ENCODE measurements around the gene HOXC4. TPM values are rescaled to one million over a fixed set of nuclear protein-coding genes. Genes with fewer than 3 reads are reported as not detected.
"Not testable (repeated sequence)": the region's sequence is repeated elsewhere in the genome, so short reads cannot be mapped to it uniquely, and the experiment has no call there.

The HOXC4 gene
- polyA plus RNA-seq, 12 donors: 4.2 to 25.6 (median 9.1) TPM; not detected in 2

DNA sequence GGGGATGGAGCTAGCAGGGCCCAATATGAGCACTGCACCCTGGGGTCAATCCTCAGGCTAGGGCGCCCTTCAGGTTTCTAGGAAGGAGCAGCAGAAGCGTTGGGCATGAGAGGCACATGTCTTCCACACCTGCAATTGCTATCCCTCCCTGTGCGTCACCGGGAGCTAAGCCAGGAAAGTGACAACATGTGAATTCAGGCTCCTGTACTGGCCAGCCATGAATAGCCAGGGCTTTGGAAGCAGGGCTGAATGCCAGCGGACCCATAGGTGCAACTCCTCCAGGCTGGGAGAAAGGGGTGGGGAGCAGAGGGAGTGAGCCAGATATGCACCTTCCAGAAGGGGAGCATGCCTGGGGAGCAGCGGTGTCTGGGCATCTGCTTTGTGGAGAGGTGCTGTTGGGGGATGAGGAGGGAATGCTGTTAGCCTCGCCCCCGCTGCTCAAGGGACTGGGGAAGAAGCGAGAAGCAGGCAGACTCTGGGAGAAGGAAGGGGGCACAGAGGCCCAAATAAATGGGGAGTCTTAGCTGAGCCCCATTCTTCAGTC is 14.7 kb upstream of the HOXC4 start:
- DNase-seq: no peak

DNA sequence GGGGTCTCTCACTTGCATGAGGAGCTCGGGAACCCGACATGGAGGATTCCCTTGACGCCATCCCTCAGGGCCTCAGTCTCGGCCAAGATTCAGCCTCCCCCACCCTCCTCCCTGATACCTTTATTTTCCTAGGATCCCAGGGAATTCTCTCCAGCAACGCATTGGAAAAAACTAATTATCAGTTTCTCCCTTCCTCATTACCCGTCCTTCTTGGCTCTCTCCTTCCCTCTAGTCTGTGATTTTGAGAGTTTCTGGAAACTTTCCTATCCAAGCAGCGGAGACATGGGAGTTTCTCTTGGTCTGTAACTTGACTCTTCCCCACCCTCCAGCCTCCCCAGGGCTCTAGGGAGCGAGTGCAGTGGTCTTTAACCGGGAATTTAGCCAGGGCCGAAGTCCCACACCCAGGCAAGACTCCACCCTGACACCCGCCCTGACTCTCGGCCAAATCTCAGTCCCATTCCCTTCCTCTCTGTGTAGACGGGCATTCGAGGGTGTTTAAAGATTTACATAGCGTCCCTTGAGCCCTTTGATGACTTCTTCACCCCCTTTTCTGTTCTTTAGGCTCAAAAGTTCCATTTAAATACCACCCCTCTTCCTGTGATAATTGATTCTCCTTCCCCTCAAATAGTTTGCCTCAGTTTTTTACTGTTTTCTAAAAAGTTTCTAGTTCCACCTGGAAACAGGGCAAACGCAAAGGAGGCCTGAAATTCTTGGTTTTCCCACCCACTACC is 14.1 kb upstream of the HOXC4 start:
- DNase-seq: peak; percentile 90

DNA sequence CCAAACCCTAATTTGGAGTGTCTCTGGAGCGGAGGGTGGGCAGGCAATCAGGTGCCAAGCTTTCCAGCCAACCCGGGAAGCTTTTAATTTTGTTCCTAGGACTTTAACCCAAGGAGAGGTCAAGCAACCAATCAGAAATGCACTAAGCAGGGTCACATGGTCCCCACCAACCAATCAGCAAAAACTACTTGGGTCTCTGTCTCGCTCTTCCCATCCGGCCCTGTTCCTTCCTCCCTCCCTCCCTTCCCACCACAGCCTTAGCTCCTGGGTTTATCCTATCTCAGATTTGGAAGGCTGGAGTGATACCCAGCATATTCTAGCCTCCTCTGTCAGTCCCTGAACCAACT is 13.5 kb upstream of the HOXC4 start:
- DNase-seq: no peak

DNA sequence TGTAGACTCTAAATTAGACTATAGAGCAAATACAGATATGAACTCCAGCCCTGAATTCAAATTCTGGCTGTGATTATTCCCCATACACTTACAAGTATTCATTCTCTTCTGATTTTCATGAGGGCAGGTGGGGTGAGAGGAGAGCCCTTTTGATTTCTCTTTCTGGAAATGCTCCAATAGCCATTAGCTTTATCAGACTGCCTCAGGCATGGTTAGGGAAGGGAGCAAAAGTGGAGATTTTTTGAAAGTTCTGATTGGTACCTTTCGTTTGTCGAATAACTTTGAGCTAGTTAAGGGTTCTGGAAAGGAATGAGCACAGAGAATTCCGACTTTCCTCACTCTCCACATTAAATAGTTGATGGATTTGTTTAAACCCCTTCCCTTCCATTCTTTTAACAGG is 13.0 kb upstream of the HOXC4 start:
- DNase-seq: no peak

DNA sequence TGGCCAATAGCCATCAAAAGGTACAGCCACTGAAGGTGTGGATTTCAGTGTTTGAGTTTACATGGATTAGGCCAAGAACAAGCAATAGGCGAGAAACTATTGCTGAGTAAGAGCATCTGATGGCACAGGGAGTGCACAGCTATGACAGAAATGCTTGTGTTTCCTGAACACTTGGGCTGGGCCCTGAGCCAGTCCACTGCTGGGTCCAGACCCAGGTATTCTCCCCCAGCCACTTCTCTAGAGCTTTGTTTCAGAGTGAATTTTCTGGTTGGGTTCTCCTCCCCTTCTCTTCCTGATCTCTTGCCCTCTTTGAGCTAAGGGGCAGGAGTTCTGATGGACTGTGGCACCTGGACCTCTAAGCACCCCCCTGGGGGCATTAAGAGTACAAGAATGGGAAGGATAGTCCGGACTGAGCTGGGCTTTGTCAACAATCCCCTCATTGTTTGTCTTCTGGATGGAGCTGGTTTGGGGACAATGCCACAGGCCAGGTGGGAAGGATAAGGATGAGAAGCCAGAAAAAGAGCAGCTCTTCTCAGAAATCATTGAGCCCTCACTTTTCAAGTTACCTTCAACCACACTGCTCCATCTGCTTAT is 12.4 kb upstream of the HOXC4 start:
- no peak for DNase-seq

DNA sequence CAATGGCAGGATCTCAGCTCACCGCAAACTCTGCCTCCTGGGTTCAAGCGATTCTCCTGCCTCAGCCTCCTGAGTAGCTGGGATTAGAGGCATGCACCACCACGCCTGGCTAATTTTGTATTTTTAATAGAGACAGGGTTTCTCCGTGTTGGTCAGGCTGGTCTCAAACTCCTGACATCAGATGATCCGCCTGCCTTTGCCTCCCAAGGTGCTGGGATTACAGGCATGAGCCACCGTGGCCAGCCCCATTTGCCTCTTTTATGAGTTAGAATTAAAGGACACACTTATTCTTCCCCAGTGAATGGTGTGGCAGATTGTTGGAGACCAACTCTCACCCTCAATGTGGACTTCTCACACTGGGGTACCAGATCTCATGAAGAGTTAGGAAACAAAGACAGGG is 11.6 kb upstream of the HOXC4 start:
- DNase-seq: not testable (repeated sequence)

DNA sequence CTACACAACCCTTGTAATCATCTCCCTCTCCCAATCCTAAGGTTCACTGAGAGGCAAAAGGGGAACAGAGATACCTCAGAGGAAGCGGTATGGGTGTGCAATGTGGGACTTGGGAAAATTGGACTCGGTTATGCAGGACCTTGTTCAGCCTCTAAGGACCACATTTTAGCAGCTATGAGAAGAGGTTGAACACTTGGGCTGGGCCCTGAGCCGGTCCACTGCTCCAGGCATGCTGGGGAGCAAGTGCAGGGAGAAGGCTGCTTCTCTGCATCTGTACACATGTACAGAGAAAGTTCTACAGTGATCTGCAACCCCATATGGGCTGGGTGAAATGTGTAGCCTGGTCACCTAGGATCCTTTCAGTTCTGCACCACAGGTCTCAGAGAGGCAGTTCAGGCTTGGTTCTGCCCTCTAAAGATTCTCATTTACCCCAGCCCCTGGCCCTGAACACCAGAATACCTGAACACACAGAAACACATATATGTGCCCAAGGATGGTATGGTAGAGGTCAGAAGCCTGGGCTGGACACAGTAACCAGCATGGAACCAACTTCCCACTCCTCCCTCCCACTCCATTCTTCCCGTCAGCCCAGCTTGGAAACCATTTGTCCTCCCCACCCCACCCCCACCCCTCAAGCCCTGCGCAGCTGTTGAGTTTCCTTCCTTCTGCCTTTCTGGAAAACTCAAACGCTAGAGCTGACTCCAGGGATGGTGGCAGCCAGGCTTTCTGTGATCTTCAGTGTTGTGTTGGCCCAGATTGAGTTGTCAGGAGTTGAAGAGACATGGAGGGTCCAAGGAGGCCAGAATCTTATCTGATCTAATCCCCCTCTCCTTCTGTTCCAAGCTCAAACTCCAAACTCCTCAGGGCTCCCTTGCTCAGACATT is 10.4 kb upstream of the HOXC4 start:
- no peak for DNase-seq

DNA sequence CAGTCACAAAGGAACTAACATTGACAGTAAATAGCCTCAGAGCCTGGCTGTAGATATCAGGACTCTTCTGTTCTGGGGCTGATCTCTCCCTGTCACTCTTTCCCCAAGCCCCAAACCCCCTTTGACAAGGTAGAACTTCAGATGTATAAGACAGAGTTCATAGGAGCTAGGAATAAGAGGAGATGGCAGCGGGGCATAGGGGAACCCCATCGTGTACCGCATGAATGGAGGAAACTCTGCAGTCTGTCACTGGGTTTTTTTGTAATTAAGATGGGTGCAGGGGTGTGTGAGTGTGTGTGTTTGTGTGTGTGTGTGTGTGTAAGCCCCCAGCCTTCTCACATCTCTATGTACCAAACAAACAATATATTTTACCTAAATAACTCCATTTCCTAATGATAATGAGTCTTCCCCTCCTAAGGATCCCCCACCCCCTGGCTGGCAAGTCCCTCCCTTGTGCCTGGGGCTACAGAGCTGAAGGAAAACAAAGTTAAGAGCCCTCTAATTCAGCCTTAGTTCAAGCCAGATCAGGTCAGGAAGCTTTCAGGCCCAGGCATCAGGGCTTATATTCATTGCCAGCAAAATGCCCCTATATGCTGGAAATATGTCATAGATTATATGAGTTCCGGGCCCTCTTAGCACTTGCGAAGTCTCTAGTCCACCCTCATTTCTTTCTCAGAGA is 9.1 kb upstream of the HOXC4 start:
- no peak for DNase-seq

DNA sequence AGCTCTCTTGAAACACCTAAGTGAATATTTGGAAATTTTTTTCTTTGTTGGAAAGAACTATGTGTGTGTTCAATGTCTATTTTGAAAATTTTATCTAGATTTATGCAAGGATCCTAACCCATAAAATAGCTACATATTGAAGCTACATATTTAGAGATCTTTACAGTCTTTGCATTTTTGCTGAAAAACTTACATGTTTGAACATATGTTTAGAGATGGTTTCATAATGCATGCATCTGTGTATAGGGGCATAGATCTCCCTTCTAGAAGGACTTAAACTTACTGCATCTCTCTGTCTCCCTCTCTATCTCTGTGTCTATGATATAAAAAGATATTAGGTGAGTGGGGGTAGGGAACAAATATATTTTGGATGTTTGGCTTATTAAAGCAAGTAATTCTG is 8.2 kb upstream of the HOXC4 start:
- no peak for DNase-seq

DNA sequence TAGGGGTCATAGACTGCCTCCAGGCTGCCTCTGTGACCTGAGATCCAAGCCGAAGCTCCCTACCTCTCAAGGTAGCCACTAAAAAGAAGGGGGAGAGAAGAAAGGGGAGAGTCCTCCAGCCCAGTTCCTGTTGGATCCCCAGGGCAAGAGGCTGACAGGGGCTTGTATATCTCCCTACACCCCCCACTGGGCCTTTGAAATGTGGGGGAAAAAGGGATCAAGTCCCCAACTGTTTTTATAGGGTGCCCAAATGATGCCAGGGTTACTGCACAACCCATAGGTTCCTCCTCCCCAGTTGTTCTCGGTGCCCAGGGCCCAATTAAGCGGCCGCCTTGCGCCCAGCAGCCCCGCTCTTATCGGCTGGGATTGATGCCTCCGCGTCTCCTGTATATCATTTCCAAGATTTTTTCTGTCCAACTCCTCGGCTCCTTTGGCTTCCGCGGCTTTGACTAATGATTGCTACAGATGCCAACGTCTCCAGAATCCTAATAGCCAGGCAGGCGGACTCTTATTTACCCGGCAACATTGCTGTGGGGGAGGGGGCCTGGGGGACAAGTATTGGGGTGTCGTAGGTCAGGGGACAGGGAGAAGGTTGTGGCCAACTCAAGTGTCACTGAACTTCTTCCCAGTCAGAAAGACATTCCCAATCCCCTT is 7.6 kb upstream of the HOXC4 start:
- DNase-seq: no peak

DNA sequence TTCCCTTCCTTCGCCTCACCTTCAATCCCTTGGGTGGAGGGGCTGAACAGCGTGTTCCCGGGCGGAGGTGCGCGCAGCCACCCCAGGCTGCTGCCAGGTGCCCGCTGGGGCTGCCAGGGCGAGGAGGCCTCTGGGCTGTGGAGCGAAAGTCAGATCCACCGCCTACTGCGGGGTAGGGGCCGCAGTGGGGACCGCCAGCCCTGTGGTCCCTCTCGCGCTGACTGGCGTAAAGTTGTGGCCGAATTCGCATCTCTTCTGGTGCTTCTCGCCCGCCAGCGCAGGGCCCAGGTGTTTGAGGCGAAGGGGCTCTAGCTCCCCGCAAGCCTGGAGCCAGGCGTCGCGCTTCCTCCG is 6.9 kb upstream of the HOXC4 start:
- DNase-seq: no peak

DNA sequence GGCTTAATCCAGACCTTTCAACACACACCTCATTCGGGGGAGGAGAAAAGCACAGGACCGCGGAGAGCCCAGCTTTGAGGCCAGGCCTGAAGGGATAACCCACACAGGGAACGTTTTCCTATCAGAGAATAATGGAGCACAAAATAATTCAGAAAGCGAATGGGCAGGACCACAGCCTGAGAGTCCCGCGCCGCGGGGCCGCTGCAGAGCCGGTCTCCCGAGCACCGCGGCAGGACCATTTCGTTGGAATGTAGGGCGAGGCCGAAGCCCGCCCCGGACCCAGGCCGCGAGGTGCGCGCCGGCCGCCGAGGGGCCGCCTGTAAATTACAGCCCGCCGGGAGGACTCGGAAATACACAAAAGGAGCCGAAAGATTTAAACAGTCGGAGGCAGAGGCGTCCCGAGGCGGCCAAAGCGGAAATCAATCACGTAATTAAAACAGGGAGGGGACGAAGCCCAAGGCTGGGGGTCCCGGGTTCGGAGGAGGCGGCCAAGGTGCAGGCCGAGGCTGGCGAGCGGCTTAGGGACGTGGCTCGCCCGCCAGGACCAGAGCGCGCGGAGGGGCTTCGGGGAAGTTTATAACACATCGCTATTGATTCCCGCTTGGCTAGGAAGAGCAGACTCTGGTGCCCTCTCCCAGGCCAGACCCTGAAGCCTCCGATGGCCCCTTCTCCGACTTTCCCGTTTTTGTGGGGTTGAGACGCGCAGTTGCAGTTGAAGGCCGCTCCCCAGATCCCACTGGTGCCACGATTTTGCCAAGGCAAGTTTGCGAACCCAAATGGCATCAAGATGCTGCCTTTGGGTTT is 6.3 kb upstream of the HOXC4 start:
- DNase-seq: no peak

DNA sequence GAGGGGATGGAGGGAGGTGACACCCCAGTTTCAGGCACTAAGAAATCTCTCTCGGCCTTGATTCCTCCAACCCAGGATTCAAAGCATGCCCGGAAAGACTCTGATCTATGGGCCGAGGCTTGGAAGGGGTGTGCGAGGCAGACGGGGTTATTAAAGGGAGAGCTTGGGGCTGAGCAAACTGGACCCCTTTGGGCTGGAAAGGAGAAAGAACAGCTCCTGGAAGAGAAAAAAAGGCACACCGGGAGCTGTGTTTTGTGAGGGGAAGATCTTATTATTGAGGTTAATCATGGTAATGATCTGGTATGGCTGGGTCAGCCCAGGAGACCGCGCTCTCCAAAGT is 5.7 kb upstream of the HOXC4 start:
- DNase-seq: no peak

DNA sequence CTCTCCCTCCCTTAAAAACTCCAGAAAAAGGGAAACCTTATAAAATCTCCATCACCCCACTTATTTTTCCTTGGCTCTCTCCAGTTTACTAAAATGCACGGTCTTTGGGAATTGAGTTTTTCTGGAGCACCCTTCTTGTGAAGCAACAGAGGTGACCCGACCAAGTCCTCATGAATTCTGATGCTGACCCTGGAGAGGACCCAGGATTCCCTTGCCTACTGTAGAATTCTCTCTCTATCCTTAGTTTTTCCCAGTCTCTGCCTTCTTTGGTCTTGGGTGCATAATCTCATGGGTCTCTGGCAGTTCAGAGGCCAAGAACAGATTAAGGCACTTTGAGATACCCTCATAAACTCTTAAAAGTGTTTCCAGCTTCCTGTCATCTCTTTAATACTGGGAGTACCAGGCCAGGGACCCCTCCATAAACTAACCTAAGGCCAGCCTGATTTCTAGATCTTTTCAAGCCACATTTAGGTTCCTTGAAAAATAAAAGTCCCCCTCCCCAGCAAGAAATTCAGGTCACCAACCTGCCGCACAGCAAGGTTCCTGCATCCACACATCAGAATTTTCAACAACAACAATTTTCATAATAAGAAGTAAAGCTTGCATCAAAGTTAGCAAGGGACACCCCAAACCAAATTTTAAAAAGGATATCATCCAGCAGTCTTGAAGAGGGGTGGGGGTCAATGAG is 5.1 kb upstream of the HOXC4 start:
- no peak for DNase-seq

DNA sequence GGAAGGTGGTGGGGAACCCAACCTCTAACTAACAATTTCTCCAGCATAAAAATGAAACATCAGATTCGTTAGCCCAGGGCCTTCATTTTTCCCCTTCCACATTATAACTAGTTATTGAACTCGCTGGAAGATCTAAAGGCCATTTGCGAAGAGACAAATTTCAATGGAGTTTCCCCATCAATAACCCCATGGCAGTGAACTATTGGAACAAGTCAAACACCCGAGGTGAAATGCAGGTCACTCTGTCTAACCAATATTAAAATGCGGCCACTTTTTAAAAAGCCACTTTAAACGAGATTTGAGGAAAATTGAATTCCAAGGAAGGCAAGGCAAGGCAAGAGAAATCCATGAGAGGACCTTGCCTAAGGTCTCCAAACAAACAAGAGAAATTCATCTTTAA is 4.5 kb upstream of the HOXC4 start:
- DNase-seq: no peak

DNA sequence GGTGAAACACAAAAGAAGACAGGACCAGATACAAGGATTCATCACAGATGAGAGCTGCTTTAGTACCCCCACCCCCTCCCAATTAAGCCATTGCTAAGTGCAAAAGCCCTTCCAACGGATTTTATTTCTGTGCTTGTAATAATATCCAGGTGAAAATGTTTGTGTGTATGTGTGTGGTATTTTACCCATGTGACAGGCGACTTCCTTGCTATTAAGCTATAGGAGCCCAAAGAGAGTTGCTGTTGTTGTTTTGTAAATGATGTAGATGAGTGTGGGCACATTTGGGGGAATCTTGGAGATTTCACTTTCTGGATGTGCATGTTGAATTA is 3.2 kb upstream of the HOXC4 start:
- DNase-seq: no peak

DNA sequence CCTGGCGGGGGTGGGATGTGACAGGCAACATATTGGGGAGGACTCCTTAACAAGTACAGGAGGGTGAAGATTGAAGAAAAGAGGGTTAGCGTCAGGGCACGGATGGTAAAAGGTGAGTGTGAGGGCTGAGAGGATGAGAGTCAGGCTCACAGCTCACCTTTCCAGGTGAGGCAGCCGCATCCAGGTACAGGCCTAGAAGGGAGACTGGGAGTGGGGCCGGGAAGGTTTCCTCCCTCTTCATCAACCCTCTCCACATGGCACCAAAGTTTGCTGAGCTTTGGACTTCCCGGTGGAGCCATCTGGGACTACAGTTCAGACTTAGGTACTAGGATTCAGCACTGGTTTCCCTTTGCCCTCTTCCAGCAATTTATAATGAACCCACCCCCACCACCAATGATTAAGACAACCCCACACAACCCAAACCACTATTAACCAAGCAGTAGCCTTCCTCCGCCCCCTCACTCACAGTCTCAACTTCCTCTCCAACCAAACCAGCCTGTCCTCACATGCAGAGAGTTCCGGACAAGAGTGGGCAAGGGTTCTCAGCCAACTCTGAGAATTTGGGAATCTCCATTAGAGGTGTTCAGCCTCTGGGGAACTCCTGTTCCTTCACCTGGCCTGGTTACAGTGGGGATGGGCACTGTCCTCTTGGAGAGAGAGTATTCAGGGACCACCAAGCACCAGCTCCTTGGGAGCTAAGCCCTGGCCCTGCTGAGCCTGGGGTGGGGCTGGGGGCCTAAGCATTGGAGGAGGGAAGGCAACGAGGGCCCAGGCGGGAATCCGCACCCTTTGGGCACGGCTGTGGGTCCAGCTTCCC is 2.4 kb upstream of the HOXC4 start:
- DNase-seq: no peak

DNA sequence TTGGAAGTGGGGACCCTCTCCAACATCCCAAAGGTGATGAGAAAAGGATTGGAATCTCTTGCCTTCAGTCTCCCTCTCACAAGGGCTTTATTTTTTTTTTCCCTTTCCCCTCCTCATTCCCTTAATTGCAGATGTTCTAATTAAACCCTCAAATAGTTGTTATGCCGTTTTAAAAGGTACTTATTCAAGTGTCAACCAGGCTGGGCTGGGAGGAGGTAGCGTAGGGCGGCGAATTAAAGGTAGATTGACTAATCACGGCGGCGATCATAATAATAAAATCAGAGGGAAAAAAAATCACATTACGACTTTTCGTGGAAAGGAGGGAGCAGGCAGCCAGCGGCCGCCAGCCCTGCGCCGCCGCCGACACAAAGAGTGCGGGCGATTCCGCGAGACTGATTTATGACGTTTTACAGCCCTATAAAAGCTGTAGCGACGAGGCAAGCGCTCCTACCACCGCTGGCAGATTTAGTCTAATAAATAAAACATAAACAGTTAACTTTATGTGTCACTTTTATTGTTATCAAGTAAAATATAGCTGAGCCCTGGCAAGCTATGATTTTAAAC is 1.7 kb upstream of the HOXC4 start:
- DNase-seq: no peak

DNA sequence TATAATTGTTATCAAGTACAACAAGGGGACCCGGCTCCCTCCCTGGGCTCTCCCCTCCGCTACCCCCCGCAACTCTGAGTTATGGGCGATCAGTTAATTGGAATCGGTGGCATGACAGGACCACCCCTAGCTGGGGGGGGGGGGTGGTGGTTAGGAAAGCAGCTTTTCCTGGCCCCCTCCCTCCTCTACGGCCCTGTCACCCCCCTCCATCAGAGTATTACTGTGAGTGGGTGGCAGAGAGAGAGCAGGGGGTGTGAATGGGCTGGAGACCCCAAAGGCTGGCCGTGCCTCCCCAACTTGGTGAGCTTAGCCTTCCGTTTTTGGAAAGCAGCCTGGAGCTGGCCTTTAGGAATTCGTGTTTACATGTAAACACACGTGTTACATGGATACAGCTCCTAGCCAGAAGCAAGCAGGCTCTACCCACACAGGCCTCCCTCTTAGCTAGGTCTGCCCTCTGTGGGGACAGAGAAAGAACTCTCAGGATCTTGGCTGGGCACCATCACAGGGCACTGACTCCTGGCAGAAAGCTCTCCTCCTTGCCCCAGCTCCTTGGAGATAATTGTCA is 1.1 kb upstream of the HOXC4 start:
- no peak for DNase-seq
